Endothelial cell of umbilical vein (primary cell): ENCODE measurements around the gene ZMIZ1.

Source experiments
- CTCF ChIP-seq, 2 donors: IDR thresholded peaks; 1 replicate in 1 of 2; 2 replicates in 1 of 2; pipeline ENCODE4 v1.5.1; 2011; ENCODE audit warnings: low read length in 2 of 2, mild to moderate bottlenecking in 2 of 2, moderate library complexity in 2 of 2, control low read depth in 1 of 2, inconsistent platforms in 1 of 2, low read depth in 1 of 2; ENCODE audit not compliant: insufficient read depth in 1 of 2; ENCODE audit errors: extremely low read depth in 1 of 2
- EZH2 ChIP-seq: IDR thresholded peaks from 2 replicates; pipeline ENCODE4 v1.6.1; 2012; ENCODE audit warnings: borderline replicate concordance, low read depth, mild to moderate bottlenecking, moderate library complexity, low read length, inconsistent platforms; ENCODE audit not compliant: severe bottlenecking
- GATA2 ChIP-seq: IDR thresholded peaks from 2 replicates; pipeline ENCODE4 v1.7.0; 2011; ENCODE audit warnings: low read depth, mild to moderate bottlenecking, moderate library complexity, mixed read lengths, low read length; ENCODE audit not compliant: insufficient read length, insufficient read depth

DNA sequence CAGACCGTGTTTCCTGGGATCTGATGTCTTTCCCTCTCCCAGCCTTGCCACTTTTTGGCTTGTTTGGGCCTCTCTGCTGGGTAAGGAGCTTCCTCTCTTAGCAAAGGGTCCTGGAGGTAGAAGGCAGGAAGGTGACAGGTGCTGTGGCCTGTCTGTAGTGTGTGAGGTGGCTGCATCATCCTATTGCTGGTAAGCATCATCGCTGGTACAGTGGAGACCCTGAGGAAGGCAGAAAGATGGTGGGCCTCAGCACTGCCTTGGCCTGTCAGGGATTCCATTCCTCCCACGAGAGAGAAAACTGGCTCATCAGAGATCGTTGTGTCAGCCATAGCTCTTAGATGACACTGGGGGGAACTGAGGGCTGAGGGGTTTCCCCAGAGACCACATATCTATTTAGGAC lies 46.5 kb downstream of the ZMIZ1 start:
- TF ChIP-seq CTCF (IDR thresholded peaks at IDR 0.05; ENCODE audit: extremely low read depth in 1 of 2, insufficient read depth in 1 of 2, low read depth in 1 of 2, low read length in 2 of 2) (no peak), EZH2 (no peak), GATA2 (no peak)
